Stimulated activated naive CD8-positive, alpha-beta T cell treated with anti-CD3 and anti-CD28 coated beads, Interleukin-15, Interleukin-2, amounts not matched to agents 100 U/mL and 50 U/mL, for 24 hours (primary cell): ENCODE results near the gene MINDY3.

ENCODE experiments used
- ATAC-seq: fragments of 150-1000 bp; cut with Tn5 transposase; one replicate; pipeline ENCODE4 v1.10.0; 2021
- DNase-seq: peaks from one replicate; pipeline ENCODE4 v3.0.0; 2021

Gene MINDY3

GRCh38 chr10:15738270-15738925 lies 121.9 kb downstream of the MINDY3 start:
- no peak for ATAC-seq
- no peak for DNase-seq

- DNase-seq: no peak
Observed at GRCh38 chr10:15737656-15738055, 122.7 kb downstream of the MINDY3 start.

GRCh38 chr10:15735763-15736162 lies 124.5 kb downstream of the MINDY3 start:
- no peak for DNase-seq
- no peak for ATAC-seq

More at GRCh38 chr10:15737656-15738055, 122.7 kb downstream of the MINDY3 start:
- no peak for ATAC-seq

- DNase-seq (no peak), ATAC-seq (no peak)
Observed at GRCh38 chr10:15730341-15730740, 130.0 kb downstream of the MINDY3 start.

GRCh38 chr10:15729890-15730289 lies 130.4 kb downstream of the MINDY3 start:
- ATAC-seq: no peak

More at GRCh38 chr10:15729890-15730289, 130.4 kb downstream of the MINDY3 start:
- DNase-seq: no peak
